Jurkat, Clone E6-1 (cell line): ENCODE data around the gene MFNG.

Experiments
- DNase-seq: peaks from one replicate; pipeline ENCODE4 v3.0.0-alpha.2; 2011; ENCODE audit warnings: low read depth, low spot score
- H3K4me3 ChIP-seq: 2 replicates; pipeline ENCODE4 v1.5.1; 2011; ENCODE audit warnings: mild to moderate bottlenecking, low read length, control low read depth, moderate library complexity

The MFNG gene

DNA sequence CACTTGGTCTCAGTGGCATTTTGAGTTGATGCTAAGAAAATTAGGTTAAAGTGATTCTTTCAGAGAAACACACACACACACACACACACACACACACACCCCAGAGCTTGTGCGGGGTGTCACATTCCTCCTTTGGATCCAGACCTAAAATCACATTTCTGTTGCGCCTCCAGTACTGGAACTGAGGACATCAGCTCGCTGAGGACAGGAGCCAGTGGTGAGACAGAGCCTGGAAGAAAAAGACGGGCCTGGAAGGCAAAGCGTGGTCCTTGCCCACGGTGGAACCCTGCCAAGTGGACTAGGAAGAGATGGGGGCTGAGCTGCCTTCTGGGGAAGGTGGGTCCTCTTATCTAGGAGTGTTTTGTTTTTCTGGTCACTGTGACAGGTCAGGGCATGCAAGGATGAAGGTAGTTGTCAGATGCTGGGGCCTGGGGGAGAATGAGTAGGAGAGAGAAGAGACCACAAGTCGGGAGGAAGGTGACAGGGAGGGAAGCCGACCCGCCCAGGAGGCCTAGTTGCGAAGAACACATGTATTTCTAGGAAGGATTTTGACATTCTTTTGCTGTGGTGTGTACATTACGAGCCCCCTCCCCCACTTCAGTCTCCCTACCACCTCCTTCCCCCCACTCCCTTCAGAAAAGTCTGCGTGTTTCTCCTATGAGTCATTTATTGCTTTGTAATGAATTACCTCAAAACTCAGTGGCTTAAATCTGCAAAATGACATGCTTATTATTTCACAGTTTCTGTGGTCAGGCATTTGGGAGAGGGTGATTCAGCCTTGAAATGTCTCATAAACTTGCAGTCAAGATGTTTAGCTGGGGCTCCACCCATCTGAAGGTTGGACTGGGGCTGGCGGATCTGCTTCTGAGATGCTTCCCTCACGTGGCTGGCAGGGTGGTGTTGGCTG is 54.1 kb downstream of the MFNG start:
- H3K4me3 ChIP-seq, result no peak overlapping the region
- no peak for DNase-seq

DNA sequence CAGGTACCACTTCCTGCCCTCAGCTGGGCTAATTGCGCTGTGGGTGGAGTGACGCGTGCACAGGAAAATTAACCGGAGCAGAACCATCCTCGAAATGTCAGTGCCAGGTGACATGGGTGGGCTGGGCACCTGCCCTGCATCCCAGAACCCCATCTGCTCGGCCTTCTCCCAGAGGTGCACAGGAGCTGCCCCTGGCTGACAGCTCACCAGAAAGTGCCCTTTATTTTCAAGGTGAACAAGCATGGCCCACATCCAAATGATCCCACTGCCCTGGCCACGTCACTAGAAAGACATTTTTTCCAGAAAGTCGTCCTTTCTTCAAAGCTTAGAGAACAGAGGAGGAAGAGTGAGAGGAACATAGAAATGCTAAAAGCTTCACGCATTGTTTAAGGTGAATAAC is 54.8 kb downstream of the MFNG start:
- no peak for DNase-seq
- H3K4me3 ChIP-seq, result no peak overlapping the region

DNA sequence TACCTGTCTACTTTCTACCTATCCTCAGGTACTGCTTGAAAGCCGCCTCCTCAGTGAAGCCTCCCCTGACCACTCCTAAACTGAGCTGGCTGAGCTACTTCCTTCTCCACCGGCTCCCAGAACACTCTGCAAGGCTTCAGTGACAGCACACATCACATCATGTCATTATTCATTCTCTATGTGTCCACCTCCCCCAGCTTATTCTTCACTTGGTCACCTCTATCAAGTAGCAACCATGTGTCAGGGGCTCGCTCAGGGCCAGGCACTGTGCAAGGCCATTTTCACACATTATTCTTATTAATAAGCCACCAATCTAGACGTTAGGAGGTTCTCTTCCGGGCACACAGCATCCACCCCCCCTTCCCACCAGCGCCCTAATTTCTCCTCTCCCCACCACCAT is 55.2 kb downstream of the MFNG start:
- H3K4me3 ChIP-seq, result no peak overlapping the region
- no peak for DNase-seq

DNA sequence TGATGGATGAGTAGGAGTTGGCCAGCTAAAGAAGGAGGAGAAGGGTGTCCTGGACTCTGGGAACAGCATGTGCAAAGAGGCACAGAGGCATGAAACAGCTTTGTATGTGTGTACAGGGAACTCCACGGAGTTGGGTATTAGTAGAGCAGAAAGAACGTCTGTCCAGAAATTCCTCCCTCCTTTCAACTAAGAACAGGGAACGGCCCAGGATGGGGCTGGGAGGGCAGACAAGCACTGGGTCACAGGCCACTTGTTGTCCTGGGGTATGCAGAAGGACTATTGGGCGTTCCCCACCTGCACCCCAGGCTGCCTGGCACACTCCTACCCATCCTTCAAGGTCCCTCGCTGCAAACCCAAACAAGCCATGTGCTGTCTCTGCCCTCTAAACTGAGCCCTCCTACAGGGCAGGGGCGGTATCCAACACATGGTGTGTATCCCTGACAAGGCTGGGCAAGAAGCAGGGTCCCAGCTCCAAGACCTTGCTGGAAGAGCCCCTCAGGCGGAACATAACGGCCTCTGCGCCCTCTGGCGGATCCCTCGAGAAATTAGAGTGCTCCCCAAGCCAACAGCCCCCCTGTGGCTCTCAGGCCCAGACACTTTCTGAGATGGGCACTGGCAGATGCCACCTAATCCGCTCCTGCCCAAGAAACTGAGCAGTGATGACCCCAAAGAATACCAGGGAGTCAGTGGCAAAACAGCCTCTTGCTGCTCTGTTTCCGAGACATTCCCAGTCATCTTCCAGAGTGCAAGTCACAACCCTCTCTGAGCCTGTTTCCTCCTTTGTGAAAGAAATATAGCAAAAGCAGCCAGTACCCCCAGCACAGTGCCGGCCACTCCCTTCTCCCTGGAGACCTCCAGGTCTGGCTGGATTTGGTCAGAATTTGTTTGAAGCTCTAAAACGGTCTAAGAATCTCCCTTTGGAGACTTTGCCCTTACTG is 57.3 kb downstream of the MFNG start:
- H3K4me3 ChIP-seq, result no peak overlapping the region
- peak; percentile 36 for DNase-seq

DNA sequence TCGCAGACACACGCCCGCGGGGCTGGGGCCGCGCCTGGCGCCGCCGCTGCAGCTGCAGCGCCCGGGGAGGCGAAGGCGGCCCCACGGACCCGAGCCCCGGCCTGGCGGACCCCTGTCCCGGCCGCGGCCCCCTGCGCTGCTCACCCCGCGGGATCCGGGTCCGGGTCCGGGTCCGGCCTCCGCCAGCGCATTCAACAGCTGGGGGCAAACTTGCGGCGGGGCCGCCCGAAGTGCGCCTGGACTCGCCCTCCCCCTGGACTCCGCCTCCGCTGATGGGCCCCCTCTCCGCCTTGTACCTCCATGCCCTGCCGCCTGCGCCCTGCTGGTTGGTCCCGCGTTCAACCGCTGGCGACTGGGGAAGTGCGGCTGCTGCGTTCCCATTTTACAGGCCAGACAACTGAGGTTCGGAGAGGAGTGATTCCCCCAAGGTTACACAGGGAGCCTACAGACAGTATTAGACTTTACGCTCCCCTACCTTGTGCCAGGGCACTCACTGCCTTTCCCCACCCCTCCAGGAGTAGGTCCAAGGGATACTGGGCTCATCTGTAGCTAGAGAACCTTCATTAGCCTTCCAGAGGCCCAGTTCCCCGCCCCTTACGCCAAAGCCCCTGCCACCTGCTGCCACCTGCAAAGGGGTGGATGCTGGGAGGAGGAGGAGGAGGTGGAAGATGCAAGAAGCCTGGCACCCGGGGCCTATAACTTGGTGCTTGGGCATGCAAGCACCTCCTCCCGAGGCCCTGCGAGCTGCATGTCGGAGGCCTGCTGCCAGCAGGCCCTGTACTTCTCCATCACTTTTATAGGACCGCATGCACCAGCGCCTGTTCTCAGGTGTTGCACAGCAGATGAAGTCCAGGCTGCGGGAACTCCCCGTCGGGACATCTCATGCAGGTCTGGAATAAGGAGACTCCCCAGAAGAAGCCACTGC is 58.2 kb downstream of the MFNG start:
- H3K4me3 ChIP-seq, result no peak overlapping the region
- no peak for DNase-seq

DNA sequence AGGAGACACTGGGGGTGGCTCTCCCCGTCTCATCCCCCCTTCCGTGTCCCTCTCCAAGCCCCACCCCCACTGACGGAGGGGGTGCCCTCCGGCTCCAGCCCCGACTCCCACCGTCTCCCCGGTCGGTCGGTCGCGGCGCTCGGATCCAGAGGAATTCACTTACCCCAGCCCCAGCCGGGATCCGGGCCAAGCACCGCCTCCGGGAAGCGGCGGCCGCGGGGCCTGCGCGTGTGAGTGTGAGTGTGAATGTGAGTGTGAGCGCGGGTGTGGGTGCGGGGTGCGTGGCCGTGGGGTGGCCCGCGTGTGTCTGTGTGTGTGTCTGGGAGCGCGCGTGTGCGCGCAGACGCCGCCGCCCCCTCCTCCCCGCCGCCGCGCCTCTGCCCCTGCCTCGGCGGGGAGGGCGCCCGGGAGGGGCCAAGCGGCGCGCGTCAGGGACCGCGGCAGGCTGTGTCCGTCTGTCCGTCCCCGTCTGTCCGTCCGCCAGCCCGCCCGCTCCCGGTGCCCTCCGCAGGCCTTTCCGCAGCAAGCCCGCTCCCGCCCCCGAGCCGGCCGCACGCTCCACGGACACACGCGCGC is 59.0 kb downstream of the MFNG start, which contains the start of gene ELFN2:
ELFN2 (minus strand) TSS at position 345 of the 576 bp plus-strand sequence. CDS start 51,945 bp downstream, outside the sequence.
- H3K4me3 ChIP-seq, result no peak within 1 kb of the TSS
- no peak for DNase-seq

DNA sequence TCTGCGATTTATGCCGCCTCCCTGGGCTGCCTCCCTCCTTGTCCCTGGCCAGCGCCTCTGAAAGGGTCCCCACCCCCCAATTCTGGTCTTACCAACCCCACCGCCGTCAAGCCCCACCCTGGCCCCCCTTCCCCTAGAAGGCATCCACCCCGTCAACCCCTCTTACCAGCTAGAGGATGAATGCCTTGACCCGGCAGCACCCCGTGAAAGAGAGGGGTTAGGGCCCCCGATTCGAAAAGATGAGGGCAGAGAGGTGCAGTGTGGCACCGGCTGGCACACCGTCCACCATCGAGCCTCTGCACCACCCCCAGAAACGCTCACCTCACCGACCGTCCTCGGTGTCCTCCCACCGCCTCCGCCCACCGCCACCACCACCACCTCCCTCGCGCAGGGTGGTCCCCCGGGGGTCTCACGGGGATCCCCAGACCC is 59.5 kb downstream of the MFNG start:
- no peak overlapping the region for H3K4me3 ChIP-seq
- DNase-seq, result no peak

DNA sequence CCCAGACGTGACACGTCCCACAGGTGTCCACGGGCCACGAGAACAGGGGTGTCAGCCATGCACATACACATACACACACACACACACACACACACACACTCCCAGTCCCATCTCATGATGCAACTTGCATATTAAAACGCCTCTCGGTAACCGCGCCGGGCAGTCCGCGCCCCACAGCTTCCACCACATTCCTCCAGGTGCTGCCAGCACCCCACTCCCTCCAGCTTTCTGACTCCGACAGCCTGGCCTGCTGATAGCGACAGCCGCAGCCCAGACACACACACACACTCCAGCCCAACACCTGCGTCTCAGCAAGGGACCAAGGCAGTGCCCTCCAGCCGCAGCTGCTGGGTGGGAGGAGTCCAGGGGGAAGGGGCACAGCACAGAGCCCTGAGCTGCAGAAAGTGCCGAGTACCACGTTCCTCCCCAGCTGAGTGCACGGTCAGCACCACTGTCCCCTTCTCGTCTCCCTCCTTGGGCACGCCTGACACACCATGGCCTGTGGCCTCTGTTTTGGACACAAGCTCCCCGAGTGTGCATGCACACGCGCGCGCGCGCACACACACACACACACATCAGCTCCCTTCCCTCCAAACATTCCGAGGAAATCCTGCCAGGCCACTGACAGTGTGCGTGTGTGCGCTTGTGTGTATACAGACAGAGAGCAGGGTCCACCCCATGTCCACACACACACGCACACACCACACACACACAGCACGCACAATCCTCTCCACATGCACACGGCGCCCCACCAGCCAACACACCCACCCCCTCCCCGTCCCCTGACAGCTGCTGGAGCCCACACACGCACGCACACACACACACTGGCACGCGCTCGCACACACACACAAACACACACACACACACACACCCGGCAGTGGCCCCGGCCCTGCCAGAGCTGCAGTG is 60.1 kb downstream of the MFNG start:
- no peak overlapping the region for H3K4me3 ChIP-seq
- peak; percentile 50 for DNase-seq

DNA sequence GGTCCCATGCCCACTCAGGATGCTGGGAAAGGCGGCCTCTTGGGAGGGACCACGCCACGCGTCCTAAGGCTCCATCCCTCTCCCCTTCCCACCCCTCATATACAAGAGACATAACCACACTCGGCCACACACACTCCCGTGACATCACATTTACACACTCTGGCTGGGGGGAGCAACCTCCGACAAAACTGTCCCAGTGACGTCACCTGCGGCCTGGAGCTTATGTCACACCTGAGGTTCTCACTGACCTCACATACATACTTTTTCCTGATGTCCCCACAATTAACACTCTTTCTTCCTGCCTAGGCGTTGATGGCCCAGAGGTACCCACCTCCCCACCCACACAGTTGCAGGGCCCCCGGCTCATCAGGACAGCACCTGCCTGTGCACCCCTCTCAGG is 60.8 kb downstream of the MFNG start:
- H3K4me3 ChIP-seq, result no peak overlapping the region
- no peak for DNase-seq

DNA sequence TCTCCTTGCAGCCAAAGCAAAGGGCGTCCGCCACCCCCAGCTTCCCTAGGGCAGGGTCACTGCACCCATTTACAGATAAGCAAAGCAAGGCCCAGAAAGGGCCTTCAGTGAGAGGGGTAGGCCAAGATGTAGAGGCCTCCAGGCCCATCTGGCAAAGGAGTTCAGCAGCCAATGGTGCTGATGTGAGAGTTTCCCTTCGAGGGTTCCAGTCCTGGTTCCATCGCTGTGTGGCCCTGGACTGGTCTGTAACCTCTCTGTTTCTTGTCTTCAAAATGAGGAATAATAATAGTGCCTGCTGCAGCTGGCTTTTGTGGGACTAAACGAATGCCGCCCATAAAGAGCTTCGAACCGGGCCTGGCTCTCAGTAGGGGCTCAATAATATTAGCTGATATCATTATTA is 62.9 kb downstream of the MFNG start:
- DNase-seq, result no peak
- no peak overlapping the region for H3K4me3 ChIP-seq

DNA sequence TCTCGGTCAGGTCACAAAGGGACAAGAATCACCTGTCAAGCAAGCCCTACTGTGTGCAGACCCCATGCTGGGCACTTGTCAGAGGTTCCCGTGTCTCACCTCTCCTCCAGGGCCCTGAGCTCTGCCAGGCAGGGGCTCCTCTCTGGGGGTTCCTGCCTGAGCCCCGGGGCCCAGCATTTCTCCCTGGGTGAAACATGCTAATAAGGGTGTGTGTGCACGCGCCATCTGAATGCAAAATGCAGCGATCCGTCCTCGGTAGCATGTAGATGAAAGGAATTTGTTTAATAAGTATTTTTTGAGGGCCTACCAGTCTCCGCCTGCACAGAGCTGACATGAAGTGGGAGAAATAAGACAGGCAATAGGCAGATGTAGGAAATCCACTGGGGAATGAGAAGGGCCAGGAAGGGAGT is 64.7 kb downstream of the MFNG start:
- H3K4me3 ChIP-seq, result no peak overlapping the region
- DNase-seq, result no peak

DNA sequence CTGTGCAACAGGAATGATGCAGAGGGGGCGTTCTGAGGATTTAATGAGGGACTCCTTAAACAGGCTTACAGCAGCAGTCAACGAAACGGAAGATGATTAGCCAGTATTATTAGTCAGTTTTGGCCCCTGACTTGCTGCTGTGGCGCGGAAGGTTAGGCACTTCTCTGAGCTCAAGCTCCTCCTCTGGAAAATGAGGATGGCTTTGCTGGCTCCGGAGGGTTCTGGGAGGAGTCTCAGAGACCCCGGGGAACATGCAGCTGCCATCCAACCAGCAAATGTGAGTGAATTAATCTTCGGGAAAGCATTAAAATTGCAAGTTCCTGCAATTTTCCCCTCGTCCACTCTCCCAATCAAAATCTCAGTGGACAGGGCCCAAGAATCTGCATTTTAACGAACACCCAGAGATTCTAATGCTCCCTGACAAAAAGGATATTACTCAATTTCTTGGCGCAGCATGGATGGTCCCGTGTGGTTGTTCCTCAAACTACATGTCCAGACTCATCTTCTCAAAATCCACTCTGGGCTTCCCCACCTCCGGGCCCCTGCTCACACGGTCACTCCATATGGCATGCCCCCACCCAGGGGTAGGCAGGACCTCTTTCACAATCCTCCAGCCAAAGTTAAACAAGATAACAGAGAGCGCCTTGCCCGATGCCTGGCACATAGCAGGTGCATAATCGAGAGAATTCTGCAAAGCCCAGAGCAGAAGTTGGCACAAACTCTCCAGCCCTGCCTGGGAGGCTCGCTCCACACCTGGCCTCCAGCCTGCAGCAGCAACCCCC is 65.3 kb downstream of the MFNG start:
- no peak for DNase-seq
- H3K4me3 ChIP-seq, result no peak overlapping the region

DNA sequence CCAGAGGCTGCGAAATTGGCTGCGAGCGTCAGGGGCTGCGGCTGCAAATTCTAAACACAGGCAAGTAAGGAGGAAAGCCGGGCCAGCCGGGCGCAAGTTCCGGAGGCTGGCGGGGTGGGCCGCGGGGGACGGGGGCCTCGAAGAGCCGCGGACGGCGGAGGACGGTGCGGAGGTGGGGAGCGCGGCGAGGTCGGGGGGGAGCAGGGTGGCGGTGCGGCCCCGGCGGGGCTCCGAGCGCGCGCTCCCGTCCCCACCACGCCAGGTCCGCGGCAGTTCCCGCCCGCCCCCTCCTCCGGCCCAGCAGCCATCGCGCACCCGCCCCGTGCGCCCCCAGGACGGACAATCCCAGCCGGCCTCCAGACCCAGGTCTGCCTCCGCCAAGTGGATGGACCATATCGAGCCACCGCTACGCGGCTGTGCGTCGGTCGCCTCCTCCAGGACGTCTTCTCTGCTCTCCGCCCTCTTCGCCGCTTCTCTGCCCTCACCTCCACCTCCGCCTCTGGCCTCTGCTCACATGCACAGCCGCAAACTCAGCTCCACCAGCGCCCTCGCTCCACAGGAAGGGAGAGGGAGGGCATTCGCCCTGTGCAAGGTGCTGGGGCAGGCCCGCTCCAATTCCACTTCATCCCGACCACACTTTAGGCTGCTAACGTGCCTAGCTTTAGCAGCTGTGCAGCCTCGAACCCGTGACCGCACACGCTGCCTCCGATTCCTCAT is 66.1 kb downstream of the MFNG start:
- DNase-seq, result no peak
- no peak overlapping the region for H3K4me3 ChIP-seq

DNA sequence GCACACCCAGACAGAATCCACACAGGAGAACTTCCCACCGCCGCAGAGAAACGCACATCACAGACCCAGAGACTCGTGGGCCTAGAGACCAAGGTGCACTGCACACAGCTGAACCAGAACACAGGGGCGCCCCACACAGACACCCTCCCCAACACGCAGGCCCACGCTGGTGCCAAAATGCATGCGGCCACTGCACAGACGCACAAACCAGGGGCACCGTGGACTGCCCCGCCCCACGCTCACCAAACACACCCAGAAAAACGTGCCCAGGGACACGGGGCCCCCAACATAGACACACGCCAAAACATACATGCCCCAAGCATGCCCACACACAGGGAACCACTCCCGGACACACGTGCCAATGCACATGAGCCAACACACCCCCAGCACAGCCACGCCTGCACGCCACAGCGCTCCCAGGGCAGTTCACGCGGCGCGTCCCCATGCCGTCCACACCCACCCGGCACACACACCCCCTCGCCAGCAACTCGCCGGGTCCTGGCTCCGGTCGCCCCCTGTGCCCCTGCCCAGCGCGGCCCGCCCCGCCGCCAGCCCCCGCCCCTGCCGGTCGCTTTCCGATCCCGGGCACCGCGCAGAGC is 66.7 kb downstream of the MFNG start:
- no peak overlapping the region for H3K4me3 ChIP-seq
- no peak for DNase-seq
